Stimulated activated CD4-positive, alpha-beta T cell treated with anti-CD3 and anti-CD28 coated beads, Interleukin-2, amount 100 ng/mL, for 4 hours (primary cell): ENCODE data around the gene ATP1A3.
"Not testable (repeated sequence)": the region's sequence is repeated elsewhere in the genome, so short reads cannot be mapped to it uniquely, and the experiment has no call there.

Experiments
- DNase-seq: peaks from one replicate; pipeline ENCODE4 v3.0.0-alpha.2; 2020; ENCODE audit warnings: low read depth

The ATP1A3 gene

DNA sequence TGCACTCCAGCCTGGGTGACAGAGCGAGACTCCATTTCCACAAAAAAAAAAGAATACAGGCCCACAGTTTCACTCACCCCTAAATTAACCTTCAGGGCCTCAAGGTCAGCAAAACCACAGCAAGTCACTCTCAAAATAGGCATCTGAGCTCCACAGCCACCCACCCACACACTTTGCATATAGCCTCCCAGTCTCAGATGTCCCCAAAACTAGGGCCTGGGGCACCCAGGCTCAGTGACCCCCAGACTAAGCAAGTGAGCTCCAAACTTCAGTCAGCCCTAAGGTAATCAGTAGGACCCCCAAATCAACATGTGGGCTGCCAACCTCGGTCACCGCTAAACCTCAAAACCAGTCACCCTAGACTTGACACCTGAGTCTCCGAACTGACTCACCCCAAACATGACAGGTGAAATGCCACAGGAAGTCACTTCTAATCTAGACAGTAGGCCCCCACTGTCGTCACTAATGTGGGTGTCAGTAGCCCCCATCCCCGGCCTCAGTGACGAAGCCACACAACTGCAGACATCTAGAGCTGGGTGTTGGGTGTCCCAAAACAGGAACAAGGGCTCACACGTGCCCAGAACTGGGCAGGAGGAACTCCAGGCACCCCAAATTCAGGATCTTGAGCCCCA, 48.8 kb downstream of the ATP1A3 start:
- peak; percentile 90 for DNase-seq

DNA sequence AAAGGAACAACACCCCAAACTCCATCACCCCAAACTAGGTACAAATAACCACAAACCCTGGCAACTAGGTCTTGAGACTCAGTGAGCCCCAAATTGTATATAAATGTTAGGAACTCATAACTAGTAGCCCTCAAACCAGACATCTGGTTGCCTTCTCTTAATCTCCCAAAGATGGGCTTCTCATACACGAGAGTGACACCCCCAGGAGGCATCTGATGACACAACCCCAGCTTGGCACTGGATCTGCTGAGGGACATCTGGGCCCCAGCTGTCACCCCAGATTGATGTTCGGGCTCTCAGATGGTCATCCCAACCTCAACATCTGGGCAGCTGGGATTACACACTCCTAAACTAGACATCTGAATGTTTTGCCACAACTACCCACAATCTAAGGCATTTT, 49.7 kb downstream of the ATP1A3 start:
- no peak for DNase-seq

DNA sequence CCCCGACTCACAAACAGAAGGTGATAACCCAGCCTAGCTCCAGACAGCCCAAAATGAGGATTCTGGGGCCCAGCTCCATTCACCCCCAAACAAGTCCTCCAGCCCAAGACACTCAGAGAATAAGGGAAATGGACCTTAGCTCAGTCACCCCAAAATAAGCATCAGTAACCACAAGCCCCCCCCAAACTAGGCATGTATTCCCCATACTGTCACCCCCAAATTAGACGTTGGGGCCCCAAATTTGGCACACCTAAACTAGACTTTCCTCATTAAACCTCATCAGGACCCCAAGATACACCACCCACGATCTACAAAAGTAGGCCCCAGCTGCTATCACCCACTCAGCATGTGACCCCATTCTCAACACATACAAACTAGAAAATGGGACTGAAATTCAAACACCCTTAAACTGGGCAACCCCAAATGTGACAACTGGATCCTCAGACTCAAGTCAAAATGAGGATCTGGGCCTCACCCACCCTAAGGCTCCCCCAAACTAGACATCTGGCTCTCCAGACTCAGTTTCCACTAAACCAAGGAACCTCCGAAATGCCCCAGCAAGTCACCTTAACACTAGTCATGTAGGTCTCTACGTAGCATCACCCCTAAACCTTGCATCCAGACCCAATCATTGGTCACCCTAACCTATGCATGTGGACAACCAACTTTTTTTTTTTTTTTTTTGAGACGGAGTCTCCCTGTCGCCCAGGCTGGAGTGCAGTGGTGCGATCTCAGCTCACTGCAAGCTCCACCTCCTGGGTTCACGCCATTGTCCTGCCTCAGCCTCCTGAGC, 52.4 kb downstream of the ATP1A3 start:
- no peak for DNase-seq

DNA sequence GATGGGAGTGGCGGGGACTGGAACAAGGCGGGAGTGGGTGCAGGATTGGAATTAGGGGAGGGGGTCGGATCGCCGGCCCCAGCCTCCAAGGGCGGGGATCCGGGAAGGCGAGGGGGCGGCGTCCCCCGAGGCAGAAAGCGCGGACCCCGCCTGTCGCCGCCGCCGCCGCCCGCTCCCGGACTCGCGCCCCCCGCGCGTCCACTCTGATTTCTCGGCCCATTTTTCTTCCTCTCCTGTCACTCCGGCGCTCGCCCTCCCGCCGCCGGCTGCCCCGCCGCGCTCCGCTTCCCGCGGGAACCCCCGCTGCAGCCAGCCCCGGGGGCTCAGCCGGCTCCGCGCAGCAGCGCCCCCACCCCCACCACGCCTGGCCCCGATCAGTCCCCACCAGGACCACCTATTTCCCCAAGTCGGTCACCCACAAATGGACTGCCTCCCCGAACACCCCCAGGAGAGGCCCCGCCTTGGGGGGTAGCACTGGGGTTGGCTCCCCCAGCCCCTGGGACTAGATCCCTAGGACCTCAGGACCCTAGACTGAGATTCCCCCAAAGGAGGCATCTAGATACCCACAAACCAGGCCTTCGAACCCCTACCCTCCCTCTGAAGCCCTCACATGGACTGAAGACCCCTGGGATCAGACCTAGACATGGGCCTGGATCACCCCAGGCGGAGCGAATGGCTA, 53.2 kb downstream of the ATP1A3 start:
- no peak for DNase-seq

DNA sequence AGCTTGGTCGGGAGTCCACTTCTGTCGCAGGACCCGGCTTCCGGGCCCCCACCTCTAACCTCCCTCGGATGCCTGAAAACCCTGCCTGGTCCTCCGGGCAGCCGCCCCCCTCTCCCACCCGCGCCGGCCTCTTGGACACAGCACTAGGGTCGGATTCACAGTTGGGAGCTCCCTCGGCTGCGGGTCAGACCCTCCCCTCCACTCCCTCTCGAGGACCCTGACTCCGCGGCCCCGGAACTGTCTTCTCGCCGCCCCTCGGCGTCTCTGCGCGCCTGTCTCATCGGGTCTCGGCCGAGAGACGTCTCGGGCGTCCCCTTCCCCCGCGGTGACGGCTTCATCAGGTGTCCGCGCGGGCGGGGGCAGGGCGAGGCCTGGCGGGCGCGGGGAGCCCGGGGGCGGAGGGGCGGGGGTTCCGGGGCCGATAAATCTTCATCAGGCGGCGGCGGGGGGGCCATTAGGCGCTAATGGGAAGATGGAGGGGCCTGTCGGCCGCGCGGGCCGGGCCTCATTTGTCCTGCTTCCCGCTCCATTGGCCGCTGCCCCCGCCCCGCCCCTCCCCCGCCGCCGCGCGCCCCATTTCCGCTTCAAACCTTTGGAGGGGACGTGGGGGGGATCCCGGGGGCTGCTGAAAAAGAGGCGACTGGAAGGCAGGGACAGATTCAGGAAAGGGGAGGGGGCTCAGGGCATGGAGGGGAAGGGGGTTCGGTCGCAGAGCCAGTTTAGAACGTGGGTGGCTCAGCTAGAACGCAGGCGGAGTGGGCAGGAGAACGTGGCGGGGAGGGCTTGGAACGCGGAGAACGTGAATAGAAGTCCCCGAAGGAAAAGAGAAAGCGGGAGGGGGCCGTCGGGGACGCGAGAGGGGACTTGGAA, 53.9 kb downstream of the ATP1A3 start:
- peak; percentile 60 for DNase-seq

DNA sequence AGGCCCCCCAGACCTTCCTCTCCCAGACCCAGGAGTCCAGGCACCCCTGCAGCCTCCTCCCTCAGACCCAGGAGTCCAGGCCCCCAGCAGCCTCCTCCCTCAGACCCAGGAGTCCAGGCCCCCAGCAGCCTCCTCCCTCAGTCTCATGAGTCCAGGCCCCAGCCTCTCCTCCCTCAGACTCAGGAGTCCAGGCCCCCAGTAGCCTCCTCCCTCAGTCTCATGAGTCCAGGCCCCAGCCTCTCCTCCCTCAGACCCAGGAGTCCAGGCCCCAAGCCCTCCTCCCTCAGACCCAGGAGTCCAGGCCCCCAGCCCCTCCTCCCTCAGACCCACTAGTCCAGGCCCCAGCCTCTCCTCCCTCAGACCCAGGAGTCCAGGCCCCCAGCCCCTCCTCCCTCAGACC, 54.8 kb downstream of the ATP1A3 start:
- DNase-seq: not testable (repeated sequence)

DNA sequence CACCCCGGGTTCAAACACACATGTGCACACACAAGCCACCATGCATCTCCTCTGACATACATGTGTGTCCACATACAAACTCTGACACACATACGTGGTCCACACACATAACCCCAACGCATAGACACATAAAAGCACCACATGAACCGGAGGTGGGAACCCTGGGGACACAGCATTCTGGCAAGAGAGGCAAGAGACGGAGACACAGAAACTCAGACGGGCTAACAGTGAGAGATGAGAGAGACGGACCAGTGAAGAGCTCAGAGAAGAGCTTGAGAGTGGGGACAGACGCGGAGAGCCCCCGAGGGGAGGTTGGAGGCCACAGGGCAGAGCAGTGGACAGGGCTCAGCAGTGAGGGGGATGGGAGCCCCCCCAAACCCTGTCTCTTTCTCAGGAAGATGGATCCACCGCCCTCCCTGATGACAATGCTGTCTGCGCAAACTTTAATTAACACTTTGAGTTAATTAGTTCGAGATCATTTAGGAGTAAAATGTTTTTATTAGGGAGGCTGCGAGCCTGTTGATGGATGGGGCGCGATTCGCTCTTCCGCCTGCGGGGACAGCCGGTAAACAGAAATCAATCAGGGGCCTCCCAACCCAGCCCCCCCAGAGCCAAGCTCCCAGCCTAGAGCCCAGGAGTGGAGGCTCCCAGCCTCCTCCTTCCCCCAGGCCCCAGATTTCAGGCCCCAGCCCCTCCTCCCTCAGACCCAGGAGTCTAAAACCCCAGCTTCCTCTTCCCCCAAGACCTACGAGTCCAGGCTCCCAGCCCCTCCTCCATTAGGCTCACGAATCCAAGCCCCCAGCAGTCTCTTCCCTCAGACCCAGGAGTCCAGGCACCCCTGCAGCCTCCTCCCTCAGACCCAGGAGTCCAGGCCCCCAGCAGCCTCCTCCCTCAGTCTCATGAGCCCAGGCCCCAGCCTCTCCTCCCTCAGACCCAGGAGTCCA, 56.2 kb downstream of the ATP1A3 start:
- DNase-seq: no peak

DNA sequence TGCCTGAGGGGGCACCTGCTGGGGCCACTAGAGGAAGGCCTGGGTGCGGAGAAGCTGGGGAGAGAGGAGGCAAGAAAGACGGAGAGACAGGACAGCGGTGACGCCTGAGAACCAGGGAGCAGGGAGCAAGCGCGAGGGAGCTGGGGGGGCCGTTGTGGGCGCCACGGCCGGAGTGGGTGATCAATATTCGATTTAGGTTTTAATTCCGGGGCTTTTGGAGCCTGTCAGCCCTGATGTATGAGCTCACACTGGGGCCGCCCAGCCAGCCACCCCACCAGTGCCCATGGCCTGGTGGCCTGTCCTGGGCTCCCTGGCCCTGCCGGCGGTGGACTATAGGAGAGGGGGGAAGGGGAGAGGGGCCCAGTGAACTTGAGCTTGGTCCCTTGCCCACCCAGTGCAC, 57.1 kb downstream of the ATP1A3 start:
- DNase-seq: no peak

DNA sequence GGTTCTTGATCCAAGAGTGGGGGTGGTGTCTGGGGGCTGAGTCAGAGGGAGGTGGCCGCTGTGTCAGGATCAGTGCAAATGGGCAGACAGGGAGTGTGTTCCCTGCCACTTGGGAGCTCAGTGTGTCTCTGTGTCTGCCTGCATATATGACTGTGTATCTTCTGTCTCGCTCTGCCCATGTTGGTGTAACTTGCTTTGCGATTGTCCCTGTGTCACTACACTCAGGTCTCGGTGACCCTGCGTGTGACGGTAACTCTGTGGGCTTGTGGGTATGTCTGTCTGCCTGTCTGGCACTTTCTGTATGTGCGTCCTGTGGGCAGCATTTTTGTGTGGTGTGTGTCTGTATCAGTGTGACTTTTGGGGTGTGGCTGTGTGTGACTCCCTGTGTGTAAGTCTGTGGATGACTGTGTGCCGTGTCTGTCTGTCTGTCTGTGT, 57.6 kb downstream of the ATP1A3 start:
- DNase-seq: no peak

DNA sequence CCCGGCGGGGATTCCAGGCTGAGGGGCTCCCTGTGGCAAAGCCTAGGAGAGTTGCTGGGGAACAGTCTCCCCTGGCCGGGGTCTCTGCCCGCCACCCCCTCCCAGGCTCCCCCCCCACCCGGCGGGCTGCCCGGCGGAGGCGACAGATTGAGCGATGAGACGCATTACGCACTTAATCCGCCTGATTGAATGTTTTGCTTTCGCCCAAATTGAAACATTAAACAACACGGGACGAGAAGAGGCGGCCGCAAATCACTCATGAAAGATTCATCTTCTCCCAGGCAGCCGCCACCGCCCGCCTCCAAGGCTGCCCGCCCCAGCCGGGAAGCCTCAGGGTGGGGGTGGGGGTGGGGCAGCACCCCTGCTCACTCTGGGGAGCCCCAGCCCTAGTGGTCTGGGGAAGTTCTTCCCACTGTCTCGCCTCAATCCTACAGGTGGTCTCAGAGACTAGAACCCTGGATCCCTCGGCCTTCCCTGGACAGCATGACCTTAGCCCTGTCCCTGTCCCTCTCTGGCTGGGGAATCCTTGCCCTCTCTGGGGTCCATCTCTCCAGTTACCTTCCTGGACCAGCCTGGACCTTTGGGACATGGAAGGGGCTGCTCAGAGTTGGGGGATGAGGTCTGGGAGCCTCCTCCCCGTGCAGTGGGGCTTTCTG, 58.1 kb downstream of the ATP1A3 start:
- DNase-seq: no peak

DNA sequence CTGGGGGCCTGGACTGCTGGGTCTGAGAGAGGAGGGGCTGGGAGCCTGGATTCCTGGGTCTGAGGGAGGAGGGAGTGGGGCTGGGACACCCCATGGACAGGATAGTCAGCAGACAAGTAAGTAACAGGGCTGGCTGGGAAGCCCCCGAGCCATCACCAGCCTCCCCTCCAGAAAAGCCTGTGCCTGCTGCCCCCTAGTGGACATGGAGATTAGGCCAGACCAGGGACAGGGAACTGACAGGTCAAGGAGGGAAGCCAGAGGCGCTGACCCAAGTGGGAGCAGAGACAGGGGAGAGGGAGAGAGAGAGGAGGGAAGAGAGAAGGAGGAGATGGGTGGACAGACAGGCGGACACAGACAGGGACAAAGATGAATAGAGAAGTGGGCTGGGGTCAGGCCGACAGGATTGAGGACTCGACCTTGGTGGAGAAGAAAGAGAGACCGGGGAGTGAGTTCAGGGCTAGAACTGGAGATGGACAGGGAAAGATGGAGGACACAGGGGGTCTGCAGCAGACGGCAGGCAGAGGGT, 59.1 kb downstream of the ATP1A3 start:
- DNase-seq: peak; percentile 68

DNA sequence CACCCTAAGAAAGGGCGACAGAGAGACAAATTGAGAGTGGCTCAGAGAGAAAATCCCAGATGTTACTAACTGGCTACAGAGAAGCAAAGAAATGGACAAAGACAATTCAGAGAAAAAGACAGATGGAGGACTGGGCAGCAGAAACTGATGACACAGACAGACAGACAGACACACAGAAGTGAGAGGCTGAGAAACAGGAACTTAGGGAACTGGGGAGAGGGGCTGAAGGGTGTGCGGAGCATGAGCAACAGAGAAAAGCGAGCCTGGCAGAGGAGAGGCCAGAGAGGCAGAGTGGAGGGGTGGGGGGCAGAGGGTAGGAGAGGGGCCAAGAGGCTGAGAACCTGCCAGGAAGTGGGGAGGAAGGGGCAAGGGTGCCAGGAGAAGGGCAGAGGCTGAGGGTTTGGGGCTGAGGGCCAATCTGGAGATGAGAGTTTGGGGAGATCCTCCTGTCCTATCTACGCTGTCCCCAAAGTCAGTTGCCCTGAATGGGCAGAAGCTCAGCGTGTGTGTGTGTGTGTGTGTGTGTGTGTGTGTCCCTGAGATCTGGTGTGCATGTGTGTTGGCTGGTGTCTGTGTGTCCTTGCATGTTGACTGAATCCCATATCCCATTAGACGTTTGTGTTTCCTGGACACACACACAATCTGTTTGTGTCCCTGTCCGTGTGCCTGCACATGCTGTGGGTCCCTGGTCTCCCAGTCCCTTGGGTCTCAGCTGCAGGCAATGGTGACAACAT, 60.2 kb downstream of the ATP1A3 start:
- no peak for DNase-seq

DNA sequence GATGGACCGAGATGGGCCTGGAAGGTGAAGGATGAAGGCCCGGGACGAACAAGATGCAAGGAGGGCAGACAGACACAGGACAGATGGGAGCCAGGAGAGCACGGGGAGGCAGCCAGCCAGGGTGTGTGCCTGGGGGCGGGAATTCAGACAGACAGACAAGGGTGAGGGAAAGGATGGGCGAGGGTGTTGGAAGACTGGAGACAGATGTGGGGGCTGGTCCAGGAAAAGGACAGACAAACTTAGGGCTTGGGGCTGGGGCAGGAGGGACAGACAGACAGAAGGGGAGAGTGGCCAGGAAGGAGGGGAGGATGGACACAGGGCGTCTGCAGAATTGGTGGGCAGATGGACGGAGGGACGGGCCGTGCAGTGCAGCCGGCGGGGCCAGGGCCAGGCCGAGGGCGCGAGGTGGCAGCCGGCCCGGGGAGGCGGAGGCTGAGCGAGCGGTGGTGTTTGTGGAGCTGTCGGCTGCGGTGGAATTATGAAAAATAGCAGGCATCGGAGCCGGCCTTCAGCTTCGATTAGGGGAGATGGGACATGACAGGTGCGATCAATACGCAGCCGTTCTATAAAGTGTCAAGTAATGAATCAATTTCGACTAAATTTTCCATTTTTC, 61.2 kb downstream of the ATP1A3 start:
- no peak for DNase-seq

DNA sequence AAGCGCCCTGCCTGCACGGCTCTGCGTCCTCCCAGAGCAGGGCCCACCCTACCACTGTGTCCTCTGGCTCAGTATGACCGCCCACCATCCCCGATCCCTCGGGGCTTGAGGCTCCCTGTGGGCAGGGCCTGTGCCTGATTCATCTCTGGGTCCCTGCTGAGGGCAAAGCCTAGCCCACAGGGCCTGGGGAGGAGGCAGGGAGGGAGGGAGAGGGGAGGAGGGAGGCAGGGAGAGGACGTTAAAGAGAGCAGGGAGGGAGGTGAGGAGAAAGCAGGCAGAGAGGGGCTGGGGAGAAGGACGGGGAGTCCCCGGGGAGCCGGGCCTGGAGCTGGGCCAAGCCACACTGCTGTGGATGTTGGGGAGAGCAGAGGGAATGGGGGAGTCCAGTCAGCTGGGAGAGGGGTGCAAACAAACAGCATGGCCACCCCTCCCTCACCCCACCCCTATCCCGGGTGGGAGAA, 61.7 kb downstream of the ATP1A3 start:
- no peak for DNase-seq

DNA sequence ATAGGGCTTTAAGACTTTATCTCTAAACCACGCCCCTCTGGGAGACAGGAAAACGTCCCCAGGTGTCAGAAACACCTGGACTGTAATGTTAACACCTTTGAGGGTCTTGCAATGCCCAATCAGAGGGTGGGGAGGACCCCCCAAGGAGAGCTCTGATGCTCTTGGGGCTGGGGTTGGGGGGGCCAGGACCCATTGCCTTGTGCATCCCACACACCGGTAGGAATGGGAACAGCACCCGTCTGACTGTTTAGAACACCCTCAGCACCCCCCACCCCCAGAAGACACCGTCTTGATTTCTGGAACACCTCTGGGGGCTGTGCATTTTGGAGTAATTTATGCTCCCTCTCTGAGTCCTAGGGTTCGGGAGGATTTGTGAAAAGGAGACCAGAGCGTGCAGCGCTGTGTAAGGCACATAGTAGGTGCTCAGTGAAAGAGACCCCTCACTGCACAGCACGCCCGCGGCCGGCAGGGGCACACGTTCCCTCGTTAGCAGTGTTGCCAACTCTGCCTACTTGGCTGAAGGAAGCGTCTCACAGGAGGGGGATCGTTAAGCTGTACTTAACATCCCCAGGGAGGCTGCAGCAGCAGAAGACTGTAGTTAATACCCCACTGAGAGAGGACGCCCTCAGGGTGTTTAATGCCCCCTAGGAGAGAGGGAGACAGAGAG, 63.0 kb downstream of the ATP1A3 start:
- DNase-seq: no peak

DNA sequence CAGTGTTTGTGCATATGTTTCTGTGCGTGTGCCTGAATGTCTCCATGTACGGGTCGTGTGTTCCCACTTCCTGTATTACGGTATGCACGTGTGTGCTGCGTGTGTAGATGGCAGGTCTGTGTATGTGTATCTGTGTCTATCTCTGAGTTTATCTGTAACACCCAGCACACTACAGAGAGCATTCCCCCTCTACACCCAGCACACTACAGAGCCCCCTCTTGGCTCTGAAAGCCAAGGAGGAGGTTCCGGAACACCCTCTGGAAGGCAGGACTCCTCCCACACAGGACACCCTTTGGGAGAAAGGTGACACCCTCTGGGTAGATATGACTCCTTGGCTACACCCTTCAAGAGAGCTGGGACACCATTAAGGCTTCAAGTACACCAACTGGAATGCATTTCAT, 63.7 kb downstream of the ATP1A3 start:
- DNase-seq: no peak

DNA sequence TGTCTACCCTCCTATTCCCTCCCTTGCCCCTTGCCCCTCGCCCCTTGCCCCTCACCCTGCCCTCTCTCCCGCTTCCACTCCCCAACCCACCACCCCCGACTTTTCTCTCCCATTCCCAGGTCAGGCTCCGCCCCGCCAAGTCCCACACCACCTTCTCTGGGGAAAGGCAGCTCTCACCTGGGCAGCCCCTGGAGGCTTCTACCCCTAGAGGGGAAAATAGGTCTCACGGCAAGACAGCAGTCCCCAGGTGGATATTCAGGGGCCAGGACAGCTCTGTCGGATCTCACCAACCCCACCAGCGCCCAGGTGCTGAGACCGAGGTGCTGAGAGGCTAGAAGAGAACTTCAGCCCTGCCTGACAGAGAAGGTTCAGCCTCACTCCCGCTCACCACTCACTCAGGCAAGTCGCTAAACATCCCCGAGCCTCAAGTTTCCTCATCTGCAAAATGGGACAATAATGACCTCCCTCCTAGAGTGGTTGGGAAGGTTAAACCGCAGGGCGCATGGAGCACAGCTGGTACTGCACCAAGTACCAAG, 64.4 kb downstream of the ATP1A3 start:
- DNase-seq: no peak
